K562 (cell line): ENCODE data around the gene ROBO1. TPM values are rescaled to one million over a fixed set of nuclear protein-coding genes. Genes with fewer than 3 reads are reported as not detected.

Source experiments
- FOXJ3 ChIP-seq: sonication (generic); formaldehyde crosslinking; IDR thresholded peaks from 2 replicates; pipeline ENCODE4 v1.4.0; 2020; ENCODE audit warnings: mild to moderate bottlenecking, missing genetic modification reagents
- GABPB1 ChIP-seq: sonication (generic); formaldehyde crosslinking; IDR thresholded peaks from 2 replicates; pipeline ENCODE4 v1.8.0; 2022; ENCODE audit warnings: mild to moderate bottlenecking, missing genetic modification reagents
- HMG20A ChIP-seq: fragments of 450-650 bp; formaldehyde crosslinking; conservative IDR thresholded peaks from 2 replicates; pipeline ENCODE4 v1.4.0; 2020; ENCODE audit warnings: mild to moderate bottlenecking, mixed read lengths
- ILK ChIP-seq: fragments of 450-650 bp; IDR thresholded peaks from 2 replicates; pipeline ENCODE4 v1.6.1; 2016; ENCODE audit warnings: missing genetic modification characterization, low read depth, mild to moderate bottlenecking, missing compliant biosample characterization, moderate library complexity, borderline replicate concordance
- KDM4B ChIP-seq, 2 experiments: fragments of 450-650 bp in 1 of 2; sonication (generic) in 1 of 2; IDR thresholded peaks; 2 replicates each; pipeline ENCODE4 v1.6.1; 2016 to 2017; ENCODE audit warnings: borderline replicate concordance in 2 of 2, antibody characterized with exemption in 1 of 2, low read depth in 1 of 2, mild to moderate bottlenecking in 1 of 2
- KDM5B ChIP-seq: fragments of 200-600 bp; sonication (generic); IDR thresholded peaks from 2 replicates; pipeline ENCODE4 v1.6.1; 2012; ENCODE audit warnings: low read depth, mild to moderate bottlenecking, moderate library complexity, low read length, control low read depth, inconsistent platforms; ENCODE audit not compliant: insufficient replicate concordance
- SIN3A ChIP-seq, 2 experiments: fragments of 150-350 bp in 1 of 2; IDR thresholded peaks; 2 replicates each; pipeline ENCODE4 v1.6.1; 2011 to 2016; ENCODE audit warnings: borderline replicate concordance in 2 of 2, low read depth in 2 of 2, low read length in 2 of 2, mild to moderate bottlenecking in 2 of 2, moderate library complexity in 2 of 2; ENCODE audit not compliant: control insufficient read depth in 1 of 2
- SMC3 ChIP-seq: conservative IDR thresholded peaks from 2 replicates; pipeline ENCODE4 v1.6.1; 2011; ENCODE audit warnings: low read depth, low read length, improper control_type of control experiment; ENCODE audit not compliant: insufficient read depth
- polyA plus RNA-seq, 8 experiments: library from polyadenylated mRNA; depleted of rRNA in 4 of 8; stranded (reverse) in 5 of 8; unstranded in 3 of 8; fragments of >200 nt; fragmentation: Nextera tagmentation in 2 of 8; fragmentation: Illumina TruSeq in 1 of 8; extraction: Ambion mirVana in 2 of 8; extraction: Trizol in 1 of 8; gene quantifications; 2 replicates each; pipeline versions ENCODE4 v1.2.1 to v1.2.3, GENCODE V29; 2011 to 2014; ENCODE audit warnings: inconsistent platforms in 1 of 8, missing spikeins in 1 of 8
- total RNA-seq, 7 experiments: library from RNA; depleted of rRNA in 6 of 7; stranded (reverse); fragments of >200 nt in 6 of 7; fragmentation: Illumina TruSeq in 2 of 7; extraction: Trizol in 2 of 7; gene quantifications; 2 replicates each; pipeline versions ENCODE4 v1.2.1 to v1.2.3, GENCODE V29; 2011 to 2021; ENCODE audit warnings: low replicate concordance in 1 of 7
- TF ChIP-seq, protein P1 (sequence below): fragments of 450-650 bp; IDR thresholded peaks from 2 replicates; pipeline ENCODE4 v1.6.1; 2016; ENCODE audit warnings: low read depth
- TF ChIP-seq, protein P2 (sequence below): sonication (generic); formaldehyde crosslinking; IDR thresholded peaks from 2 replicates; pipeline ENCODE4 v1.8.0; 2022; ENCODE audit warnings: missing genetic modification reagents, mild to moderate bottlenecking, borderline replicate concordance

ROBO1 gene
- total and polyA plus RNA-seq, 9 of the 15 experiments (the other 6 are each of a cell fraction or from before 2014, with no cell fraction given): 0.01 to 0.53 (median 0.17) TPM; not detected in 5

GRCh38 chr3:78963771-78964170, 804.0 kb downstream of the ROBO1 start (continued):
- TF ChIP-seq, protein P1, sequence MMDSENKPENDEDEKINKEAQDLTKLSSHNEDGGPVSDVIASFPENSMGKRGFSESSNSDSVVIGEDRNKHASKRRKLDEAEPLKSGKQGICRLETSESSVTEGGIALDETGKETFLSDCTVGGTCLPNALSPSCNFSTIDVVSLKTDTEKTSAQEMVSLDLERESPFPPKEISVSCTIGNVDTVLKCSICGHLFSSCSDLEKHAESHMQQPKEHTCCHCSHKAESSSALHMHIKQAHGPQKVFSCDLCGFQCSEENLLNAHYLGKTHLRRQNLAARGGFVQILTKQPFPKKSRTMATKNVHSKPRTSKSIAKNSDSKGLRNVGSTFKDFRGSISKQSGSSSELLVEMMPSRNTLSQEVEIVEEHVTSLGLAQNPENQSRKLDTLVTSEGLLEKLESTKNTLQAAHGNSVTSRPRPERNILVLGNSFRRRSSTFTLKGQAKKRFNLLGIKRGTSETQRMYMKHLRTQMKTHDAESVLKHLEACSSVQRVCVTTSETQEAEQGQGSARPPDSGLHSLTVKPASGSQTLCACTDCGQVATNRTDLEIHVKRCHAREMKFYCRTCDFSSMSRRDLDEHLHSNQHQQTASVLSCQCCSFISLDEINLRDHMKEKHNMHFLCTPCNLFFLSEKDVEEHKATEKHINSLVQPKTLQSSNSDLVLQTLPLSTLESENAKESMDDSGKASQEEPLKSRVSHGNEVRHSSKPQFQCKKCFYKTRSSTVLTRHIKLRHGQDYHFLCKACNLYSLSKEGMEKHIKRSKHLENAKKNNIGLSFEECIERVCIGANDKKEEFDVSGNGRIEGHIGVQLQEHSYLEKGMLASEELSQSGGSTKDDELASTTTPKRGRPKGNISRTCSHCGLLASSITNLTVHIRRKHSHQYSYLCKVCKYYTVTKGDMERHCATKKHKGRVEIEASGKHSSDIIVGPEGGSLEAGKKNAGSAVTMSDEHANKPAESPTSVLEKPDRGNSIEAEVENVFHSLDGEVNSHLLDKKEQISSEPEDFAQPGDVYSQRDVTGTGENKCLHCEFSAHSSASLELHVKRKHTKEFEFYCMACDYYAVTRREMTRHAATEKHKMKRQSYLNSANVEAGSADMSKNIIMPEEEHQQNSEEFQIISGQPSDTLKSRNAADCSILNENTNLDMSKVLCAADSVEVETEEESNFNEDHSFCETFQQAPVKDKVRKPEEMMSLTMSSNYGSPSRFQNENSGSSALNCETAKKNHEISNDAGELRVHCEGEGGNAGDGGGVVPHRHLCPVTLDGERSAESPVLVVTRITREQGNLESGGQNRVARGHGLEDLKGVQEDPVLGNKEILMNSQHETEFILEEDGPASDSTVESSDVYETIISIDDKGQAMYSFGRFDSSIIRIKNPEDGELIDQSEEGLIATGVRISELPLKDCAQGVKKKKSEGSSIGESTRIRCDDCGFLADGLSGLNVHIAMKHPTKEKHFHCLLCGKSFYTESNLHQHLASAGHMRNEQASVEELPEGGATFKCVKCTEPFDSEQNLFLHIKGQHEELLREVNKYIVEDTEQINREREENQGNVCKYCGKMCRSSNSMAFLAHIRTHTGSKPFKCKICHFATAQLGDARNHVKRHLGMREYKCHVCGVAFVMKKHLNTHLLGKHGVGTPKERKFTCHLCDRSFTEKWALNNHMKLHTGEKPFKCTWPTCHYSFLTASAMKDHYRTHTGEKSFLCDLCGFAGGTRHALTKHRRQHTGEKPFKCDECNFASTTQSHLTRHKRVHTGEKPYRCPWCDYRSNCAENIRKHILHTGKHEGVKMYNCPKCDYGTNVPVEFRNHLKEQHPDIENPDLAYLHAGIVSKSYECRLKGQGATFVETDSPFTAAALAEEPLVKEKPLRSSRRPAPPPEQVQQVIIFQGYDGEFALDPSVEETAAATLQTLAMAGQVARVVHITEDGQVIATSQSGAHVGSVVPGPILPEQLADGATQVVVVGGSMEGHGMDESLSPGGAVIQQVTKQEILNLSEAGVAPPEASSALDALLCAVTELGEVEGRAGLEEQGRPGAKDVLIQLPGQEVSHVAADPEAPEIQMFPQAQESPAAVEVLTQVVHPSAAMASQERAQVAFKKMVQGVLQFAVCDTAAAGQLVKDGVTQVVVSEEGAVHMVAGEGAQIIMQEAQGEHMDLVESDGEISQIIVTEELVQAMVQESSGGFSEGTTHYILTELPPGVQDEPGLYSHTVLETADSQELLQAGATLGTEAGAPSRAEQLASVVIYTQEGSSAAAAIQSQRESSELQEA: no peak
- TF ChIP-seq HMG20A (no peak), KDM5B (no peak), GABPB1 (CRISPR knock-in tag) (no peak), KDM4B (IDR thresholded peaks at IDR 0.05; ENCODE audit: borderline replicate concordance in 2 of 2, low read depth in 1 of 2) (no peak), FOXJ3 (CRISPR knock-in tag) (no peak), SIN3A (IDR thresholded peaks at IDR 0.05; ENCODE audit: borderline replicate concordance in 2 of 2, control insufficient read depth in 1 of 2, low read depth in 2 of 2, low read length in 2 of 2) (no peak), SMC3 (no peak), ILK (tag) (no peak)
- TF ChIP-seq, protein P2, sequence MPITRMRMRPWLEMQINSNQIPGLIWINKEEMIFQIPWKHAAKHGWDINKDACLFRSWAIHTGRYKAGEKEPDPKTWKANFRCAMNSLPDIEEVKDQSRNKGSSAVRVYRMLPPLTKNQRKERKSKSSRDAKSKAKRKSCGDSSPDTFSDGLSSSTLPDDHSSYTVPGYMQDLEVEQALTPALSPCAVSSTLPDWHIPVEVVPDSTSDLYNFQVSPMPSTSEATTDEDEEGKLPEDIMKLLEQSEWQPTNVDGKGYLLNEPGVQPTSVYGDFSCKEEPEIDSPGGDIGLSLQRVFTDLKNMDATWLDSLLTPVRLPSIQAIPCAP (CRISPR knock-in tag): no peak
- TF ChIP-seq, all 486 proteins: peak for 0
